HTR-8/SVneo (cell line): Measurements from ENCODE around the gene ASB16.
A peak's percentile ranks its signal among the peaks of the same experiment; 100 is the strongest.

Experiments used
- DNase-seq: peaks from one replicate; pipeline ENCODE4 v3.0.0; 2011; ENCODE audit warnings: low spot score, mixed read lengths; ENCODE audit not compliant: insufficient read length
- FAIRE-seq: peaks from 2 replicates; lab custom pipeline; 2011; peaks lifted over from hg19 to GRCh38; lab: Jason Lieb, UNC

The ASB16 gene

GRCh38 chr17:44186307-44187130, 16.0 kb downstream of the ASB16 start, which contains the start of gene TMUB2:
TMUB2 (plus strand) TSS chr17:44186972; CDS start chr17:44187709, 737 bp downstream.
- FAIRE-seq = peak; percentile 99
- peak; percentile 100 for DNase-seq

GRCh38 chr17:44187131-44187899, 16.8 kb downstream of the ASB16 start:
- FAIRE-seq (peak; percentile 90), DNase-seq (peak; percentile 84)

GRCh38 chr17:44188576-44189403, 18.3 kb downstream of the ASB16 start:
- peak; percentile 13 for FAIRE-seq

GRCh38 chr17:44190481-44190880, 20.0 kb downstream of the ASB16 start:
- FAIRE-seq = no peak
- DNase-seq = no peak

More at GRCh38 chr17:44188576-44189403, 18.3 kb downstream of the ASB16 start:
- no peak for DNase-seq

GRCh38 chr17:44191369-44191768, 20.9 kb downstream of the ASB16 start:
- DNase-seq (no peak), FAIRE-seq (no peak)

- no peak for FAIRE-seq
- DNase-seq = no peak
Observed at GRCh38 chr17:44191941-44192496, 21.5 kb downstream of the ASB16 start.

- DNase-seq (no peak), FAIRE-seq (peak; percentile 81)
Observed at GRCh38 chr17:44192750-44193149, 22.2 kb downstream of the ASB16 start.

GRCh38 chr17:44193326-44194084, 23.0 kb downstream of the ASB16 start:
- FAIRE-seq = no peak
- DNase-seq = no peak

- peak; percentile 36 for FAIRE-seq
- no peak for DNase-seq
Observed at GRCh38 chr17:44197107-44197506, 26.6 kb downstream of the ASB16 start.

GRCh38 chr17:44197980-44198720, 27.6 kb downstream of the ASB16 start:
- DNase-seq = peak; percentile 65
- FAIRE-seq = peak; percentile 54

GRCh38 chr17:44198721-44199552, 28.4 kb downstream of the ASB16 start:
- FAIRE-seq (no peak), DNase-seq (peak; percentile 79)

GRCh38 chr17:44199553-44200477, 29.3 kb downstream of the ASB16 start, which contains the start of gene ATXN7L3:
ATXN7L3 (minus strand) TSS chr17:44199884; CDS start chr17:44198070, 1,814 bp downstream.
- FAIRE-seq (peak; percentile 99), DNase-seq (peak; percentile 99)

- peak; percentile 38 for DNase-seq
- FAIRE-seq = no peak
Observed at GRCh38 chr17:44200478-44201155, 30.1 kb downstream of the ASB16 start.

- peak; percentile 83 for FAIRE-seq
- DNase-seq = no peak
Observed at GRCh38 chr17:44202756-44203155, 32.3 kb downstream of the ASB16 start.

- DNase-seq (peak; percentile 69), FAIRE-seq (peak; percentile 82)
Observed at GRCh38 chr17:44203731-44204440, 33.4 kb downstream of the ASB16 start.
